ENCODE measurements around the gene MCU. TPM values are rescaled to one million over a fixed set of nuclear protein-coding genes. Genes with fewer than 3 reads are reported as not detected.

The MCU gene
- total RNA-seq, 1 experiment from 2014 or later = 18.7 TPM

DNA sequence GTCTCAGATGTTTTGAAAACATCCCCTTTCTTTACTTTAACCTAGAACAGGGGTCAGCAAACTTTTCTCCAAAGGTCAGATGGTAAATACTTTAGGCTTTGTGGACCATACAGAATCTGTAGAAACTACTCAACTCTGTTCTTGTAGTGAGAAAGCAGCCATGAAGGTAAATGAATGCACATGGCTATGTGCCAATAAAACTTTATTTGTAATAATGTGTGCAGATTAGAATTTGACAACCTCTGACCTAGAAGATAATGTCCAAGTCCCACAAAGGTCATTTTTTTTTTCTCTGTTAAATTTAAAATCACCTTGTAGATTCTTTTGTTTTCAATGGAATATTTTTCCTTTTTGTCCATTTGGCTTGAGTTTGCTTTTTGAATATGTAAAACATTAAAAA lies 218.8 kb downstream of the MCU start:
- Histone ChIP-seq H3K9me3 (ENCODE audit: low read depth, low read length, poor library complexity, severe bottlenecking) (no peaks in the 10 kb centered on the region), H3K27me3 (replicated peaks; ENCODE audit: insufficient read depth, low read depth, low read length, poor library complexity) (no peaks in the 10 kb centered on the region), H3K27ac (ENCODE audit: low read depth, low read length, poor library complexity, severe bottlenecking) (no peak overlapping the region), H3K4me1 (ENCODE audit: insufficient read depth, low read length, poor library complexity, severe bottlenecking) (no peaks in the 10 kb centered on the region), H3K4me3 (ENCODE audit: low read depth, low read length, poor library complexity, severe bottlenecking) (no peak overlapping the region), H3K36me3 (ENCODE audit: insufficient read depth, low read length, poor library complexity, severe bottlenecking) (no peaks in the 10 kb centered on the region)
- intact Hi-C loops (cut with micrococcal nuclease; ENCODE audit: unreplicated experiment) = no loop called here
- ChIA-PET POLR2A (ENCODE audit: low non-redundant PET) (no interaction called here), CTCF (no interaction called here)
- DNase-seq (ENCODE audit: low spot score) = no peak
- TF ChIP-seq EZH2 (IDR thresholded peaks at IDR 0.05; ENCODE audit: borderline replicate concordance, low read depth, low read length, poor library complexity, severe bottlenecking) = no peak
- TF ChIP-seq, protein P1, sequence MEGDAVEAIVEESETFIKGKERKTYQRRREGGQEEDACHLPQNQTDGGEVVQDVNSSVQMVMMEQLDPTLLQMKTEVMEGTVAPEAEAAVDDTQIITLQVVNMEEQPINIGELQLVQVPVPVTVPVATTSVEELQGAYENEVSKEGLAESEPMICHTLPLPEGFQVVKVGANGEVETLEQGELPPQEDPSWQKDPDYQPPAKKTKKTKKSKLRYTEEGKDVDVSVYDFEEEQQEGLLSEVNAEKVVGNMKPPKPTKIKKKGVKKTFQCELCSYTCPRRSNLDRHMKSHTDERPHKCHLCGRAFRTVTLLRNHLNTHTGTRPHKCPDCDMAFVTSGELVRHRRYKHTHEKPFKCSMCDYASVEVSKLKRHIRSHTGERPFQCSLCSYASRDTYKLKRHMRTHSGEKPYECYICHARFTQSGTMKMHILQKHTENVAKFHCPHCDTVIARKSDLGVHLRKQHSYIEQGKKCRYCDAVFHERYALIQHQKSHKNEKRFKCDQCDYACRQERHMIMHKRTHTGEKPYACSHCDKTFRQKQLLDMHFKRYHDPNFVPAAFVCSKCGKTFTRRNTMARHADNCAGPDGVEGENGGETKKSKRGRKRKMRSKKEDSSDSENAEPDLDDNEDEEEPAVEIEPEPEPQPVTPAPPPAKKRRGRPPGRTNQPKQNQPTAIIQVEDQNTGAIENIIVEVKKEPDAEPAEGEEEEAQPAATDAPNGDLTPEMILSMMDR (conservative IDR thresholded peaks at IDR 0.05; ENCODE audit: low read depth, low read length) = no peak
- no TSS peak for BruUV-seq (replicated peaks)

DNA sequence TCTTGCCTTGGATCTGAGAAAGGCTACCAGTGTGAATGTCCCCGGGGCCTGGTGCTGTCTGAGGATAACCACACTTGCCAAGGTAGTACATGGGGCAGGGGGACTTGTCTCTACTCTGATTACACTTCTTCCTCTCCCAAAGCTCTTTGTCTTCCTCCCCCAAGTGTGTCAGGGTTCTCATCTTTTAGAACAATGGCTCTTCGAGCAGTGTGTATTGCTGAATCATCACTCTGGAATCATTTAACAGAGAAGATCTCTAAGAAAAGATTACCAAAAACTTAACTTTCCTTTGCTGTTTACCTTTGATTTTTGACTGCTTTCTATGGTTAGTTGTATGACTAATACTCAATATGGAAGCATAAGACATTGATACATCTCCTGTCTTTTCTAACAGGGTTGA lies 219.8 kb downstream of the MCU start:
- no peak for DNase-seq (ENCODE audit: low spot score)
- Histone ChIP-seq H3K4me1 (ENCODE audit: insufficient read depth, low read length, poor library complexity, severe bottlenecking) (no peaks in the 10 kb centered on the region), H3K27me3 (replicated peaks; ENCODE audit: insufficient read depth, low read depth, low read length, poor library complexity) (no peaks in the 10 kb centered on the region), H3K4me3 (ENCODE audit: low read depth, low read length, poor library complexity, severe bottlenecking) (no peak overlapping the region), H3K9me3 (ENCODE audit: low read depth, low read length, poor library complexity, severe bottlenecking) (no peaks in the 10 kb centered on the region), H3K27ac (ENCODE audit: low read depth, low read length, poor library complexity, severe bottlenecking) (no peak overlapping the region), H3K36me3 (ENCODE audit: insufficient read depth, low read length, poor library complexity, severe bottlenecking) (no peaks in the 10 kb centered on the region)
- intact Hi-C loops (cut with micrococcal nuclease; ENCODE audit: unreplicated experiment) = no loop called here
- no TSS peak for BruUV-seq (replicated peaks)
- POLR2A ChIA-PET (ENCODE audit: low non-redundant PET) = no interaction called here
- TF ChIP-seq, protein P1 (conservative IDR thresholded peaks at IDR 0.05; ENCODE audit: low read depth, low read length) = no peak
- CTCF ChIA-PET = no interaction called here

DNA sequence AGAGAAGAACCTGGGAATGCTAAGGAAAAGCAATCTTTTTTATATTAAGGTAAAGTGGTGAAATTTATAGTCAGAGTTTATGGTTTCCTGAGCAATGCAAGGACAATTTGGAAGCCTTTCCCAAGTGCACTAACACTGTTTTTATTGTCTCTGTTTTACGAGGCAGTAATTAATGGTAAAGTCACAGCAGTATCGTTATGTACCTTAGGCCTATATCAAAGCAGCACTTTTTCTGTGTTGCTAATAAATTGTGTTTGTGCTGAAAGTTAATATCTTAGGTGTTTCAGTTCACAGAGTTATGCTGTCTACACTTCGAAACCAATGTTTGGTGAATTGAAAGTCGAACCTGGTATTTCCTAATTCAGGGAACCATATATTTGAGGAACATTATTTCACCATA lies 220.8 kb downstream of the MCU start:
- CTCF ChIA-PET = no interaction called here
- BruUV-seq (replicated peaks) = no TSS peak
- Histone ChIP-seq H3K9me3 (ENCODE audit: low read depth, low read length, poor library complexity, severe bottlenecking) (no peaks in the 10 kb centered on the region), H3K4me1 (ENCODE audit: insufficient read depth, low read length, poor library complexity, severe bottlenecking) (no peaks in the 10 kb centered on the region), H3K4me3 (ENCODE audit: low read depth, low read length, poor library complexity, severe bottlenecking) (no peak overlapping the region), H3K36me3 (ENCODE audit: insufficient read depth, low read length, poor library complexity, severe bottlenecking) (no peaks in the 10 kb centered on the region), H3K27me3 (replicated peaks; ENCODE audit: insufficient read depth, low read depth, low read length, poor library complexity) (no peaks in the 10 kb centered on the region), H3K27ac (ENCODE audit: low read depth, low read length, poor library complexity, severe bottlenecking) (no peak overlapping the region)
- intact Hi-C loops (cut with micrococcal nuclease; ENCODE audit: unreplicated experiment) = no loop called here
- DNase-seq (ENCODE audit: low spot score) = no peak
- POLR2A ChIA-PET (ENCODE audit: low non-redundant PET) = no interaction called here
- no peak for TF ChIP-seq EZH2 (IDR thresholded peaks at IDR 0.05; ENCODE audit: borderline replicate concordance, low read depth, low read length, poor library complexity, severe bottlenecking)
- TF ChIP-seq, protein P1 (conservative IDR thresholded peaks at IDR 0.05; ENCODE audit: low read depth, low read length) = no peak

Data from A673 (cell line).